GM12873 (cell line): ENCODE measurements around the gene CTU2.

Experiments
- TF ChIP-seq, protein P1 (sequence below): IDR thresholded peaks from 2 replicates; pipeline ENCODE4 v1.5.1; 2012; ENCODE audit warnings: low read depth, mild to moderate bottlenecking, moderate library complexity, low read length, control low read depth; ENCODE audit not compliant: insufficient read depth; ENCODE audit errors: missing control alignments

The CTU2 gene

GRCh38 chr16:88690341-88691128 lies 15.8 kb upstream of the CTU2 start:
- TF ChIP-seq, protein P1, sequence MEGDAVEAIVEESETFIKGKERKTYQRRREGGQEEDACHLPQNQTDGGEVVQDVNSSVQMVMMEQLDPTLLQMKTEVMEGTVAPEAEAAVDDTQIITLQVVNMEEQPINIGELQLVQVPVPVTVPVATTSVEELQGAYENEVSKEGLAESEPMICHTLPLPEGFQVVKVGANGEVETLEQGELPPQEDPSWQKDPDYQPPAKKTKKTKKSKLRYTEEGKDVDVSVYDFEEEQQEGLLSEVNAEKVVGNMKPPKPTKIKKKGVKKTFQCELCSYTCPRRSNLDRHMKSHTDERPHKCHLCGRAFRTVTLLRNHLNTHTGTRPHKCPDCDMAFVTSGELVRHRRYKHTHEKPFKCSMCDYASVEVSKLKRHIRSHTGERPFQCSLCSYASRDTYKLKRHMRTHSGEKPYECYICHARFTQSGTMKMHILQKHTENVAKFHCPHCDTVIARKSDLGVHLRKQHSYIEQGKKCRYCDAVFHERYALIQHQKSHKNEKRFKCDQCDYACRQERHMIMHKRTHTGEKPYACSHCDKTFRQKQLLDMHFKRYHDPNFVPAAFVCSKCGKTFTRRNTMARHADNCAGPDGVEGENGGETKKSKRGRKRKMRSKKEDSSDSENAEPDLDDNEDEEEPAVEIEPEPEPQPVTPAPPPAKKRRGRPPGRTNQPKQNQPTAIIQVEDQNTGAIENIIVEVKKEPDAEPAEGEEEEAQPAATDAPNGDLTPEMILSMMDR = no peak

GRCh38 chr16:88691129-88691813 lies 15.0 kb upstream of the CTU2 start:
- TF ChIP-seq, protein P1 = no peak

- TF ChIP-seq, protein P1 = no peak
Observed at GRCh38 chr16:88691924-88692560, 14.3 kb upstream of the CTU2 start.

GRCh38 chr16:88692861-88693260 lies 13.4 kb upstream of the CTU2 start:
- TF ChIP-seq, protein P1 = no peak

- TF ChIP-seq, protein P1 = no peak
Observed at GRCh38 chr16:88693420-88694177, 12.7 kb upstream of the CTU2 start.

- TF ChIP-seq, protein P1 = no peak
Observed at GRCh38 chr16:88694221-88695087, 11.8 kb upstream of the CTU2 start.
